ENCODE measurements around the gene NUP188.
"Not testable (repeated sequence)": the region's sequence is repeated elsewhere in the genome, so short reads cannot be mapped to it uniquely, and the experiment has no call there.

NUP188 gene

GRCh38 chr9:129004173-129004572 lies 56.7 kb downstream of the NUP188 start:
- not testable (repeated sequence) for H3K9ac ChIP-seq (ENCODE audit: low read depth, low read length); H3K27me3 ChIP-seq (ENCODE audit: control insufficient read depth, insufficient read depth, low read length); H3K9me3 ChIP-seq (ENCODE audit: control insufficient read depth, insufficient read depth, low read length); H3K4me1 ChIP-seq (ENCODE audit: control insufficient read depth, insufficient read depth, low read length); H3K4me3 ChIP-seq (ENCODE audit: low read depth, low read length)
- H3K36me3 ChIP-seq (ENCODE audit: control insufficient read depth, insufficient read depth, low read length), result peaks cover 69% of the 10 kb centered on the region

GRCh38 chr9:129005336-129005997 lies 58.0 kb downstream of the NUP188 start:
- no peaks in the 10 kb centered on the region for H3K27me3 ChIP-seq (ENCODE audit: control insufficient read depth, insufficient read depth, low read length)
- H3K4me1 ChIP-seq (ENCODE audit: control insufficient read depth, insufficient read depth, low read length), result no peaks in the 10 kb centered on the region
- peaks cover 59% of the 10 kb centered on the region for H3K36me3 ChIP-seq (ENCODE audit: control insufficient read depth, insufficient read depth, low read length)
- H3K4me3 ChIP-seq (ENCODE audit: low read depth, low read length), result no peak overlapping the region
- H3K9ac ChIP-seq (ENCODE audit: low read depth, low read length), result no peak overlapping the region
- no peaks in the 10 kb centered on the region for H3K9me3 ChIP-seq (ENCODE audit: control insufficient read depth, insufficient read depth, low read length)

GRCh38 chr9:129006328-129007034 lies 59.0 kb downstream of the NUP188 start:
- Histone ChIP-seq H3K36me3 (ENCODE audit: control insufficient read depth, insufficient read depth, low read length) (peaks cover 52% of the 10 kb centered on the region), H3K4me3 (ENCODE audit: low read depth, low read length) (no peak overlapping the region)

GRCh38 chr9:129007035-129007765 lies 59.7 kb downstream of the NUP188 start:
- Histone ChIP-seq H3K4me3 (ENCODE audit: low read depth, low read length) (no peak overlapping the region), H3K36me3 (ENCODE audit: control insufficient read depth, insufficient read depth, low read length) (peaks cover 50% of the 10 kb centered on the region), H3K4me1 (ENCODE audit: control insufficient read depth, insufficient read depth, low read length) (no peaks in the 10 kb centered on the region), H3K27me3 (ENCODE audit: control insufficient read depth, insufficient read depth, low read length) (no peaks in the 10 kb centered on the region), H3K9ac (ENCODE audit: low read depth, low read length) (no peak overlapping the region), H3K9me3 (ENCODE audit: control insufficient read depth, insufficient read depth, low read length) (no peaks in the 10 kb centered on the region)

More at GRCh38 chr9:129006328-129007034, 59.0 kb downstream of the NUP188 start:
- Histone ChIP-seq H3K9ac (ENCODE audit: low read depth, low read length) (no peak overlapping the region), H3K9me3 (ENCODE audit: control insufficient read depth, insufficient read depth, low read length) (no peaks in the 10 kb centered on the region), H3K27me3 (ENCODE audit: control insufficient read depth, insufficient read depth, low read length) (no peaks in the 10 kb centered on the region), H3K4me1 (ENCODE audit: control insufficient read depth, insufficient read depth, low read length) (no peaks in the 10 kb centered on the region)

- Histone ChIP-seq H3K4me1 (ENCODE audit: control insufficient read depth, insufficient read depth, low read length) (no peaks in the 10 kb centered on the region), H3K27me3 (ENCODE audit: control insufficient read depth, insufficient read depth, low read length) (no peaks in the 10 kb centered on the region), H3K9ac (ENCODE audit: low read depth, low read length) (no peak overlapping the region), H3K36me3 (ENCODE audit: control insufficient read depth, insufficient read depth, low read length) (peaks cover 49% of the 10 kb centered on the region), H3K9me3 (ENCODE audit: control insufficient read depth, insufficient read depth, low read length) (no peaks in the 10 kb centered on the region), H3K4me3 (ENCODE audit: low read depth, low read length) (no peak overlapping the region)
These were observed 60.4 kb downstream of the NUP188 start for GRCh38 chr9:129007766-129008468.

GRCh38 chr9:129008469-129008965 lies 61.0 kb downstream of the NUP188 start:
- Histone ChIP-seq H3K27me3 (ENCODE audit: control insufficient read depth, insufficient read depth, low read length) (no peaks in the 10 kb centered on the region), H3K9ac (ENCODE audit: low read depth, low read length) (no peak overlapping the region), H3K4me1 (ENCODE audit: control insufficient read depth, insufficient read depth, low read length) (no peaks in the 10 kb centered on the region), H3K4me3 (ENCODE audit: low read depth, low read length) (no peak overlapping the region), H3K9me3 (ENCODE audit: control insufficient read depth, insufficient read depth, low read length) (no peaks in the 10 kb centered on the region), H3K36me3 (ENCODE audit: control insufficient read depth, insufficient read depth, low read length) (peaks cover 50% of the 10 kb centered on the region)

- peaks cover 55% of the 10 kb centered on the region for H3K36me3 ChIP-seq (ENCODE audit: control insufficient read depth, insufficient read depth, low read length)
- H3K27me3 ChIP-seq (ENCODE audit: control insufficient read depth, insufficient read depth, low read length), result no peaks in the 10 kb centered on the region
- no peaks in the 10 kb centered on the region for H3K4me1 ChIP-seq (ENCODE audit: control insufficient read depth, insufficient read depth, low read length)
- H3K9me3 ChIP-seq (ENCODE audit: control insufficient read depth, insufficient read depth, low read length), result no peaks in the 10 kb centered on the region
- no peak overlapping the region for H3K9ac ChIP-seq (ENCODE audit: low read depth, low read length)
- no peak overlapping the region for H3K4me3 ChIP-seq (ENCODE audit: low read depth, low read length)
These were observed 61.6 kb downstream of the NUP188 start for GRCh38 chr9:129008986-129009583.

- Histone ChIP-seq H3K9ac (ENCODE audit: low read depth, low read length) (no peak overlapping the region), H3K4me3 (ENCODE audit: low read depth, low read length) (no peak overlapping the region), H3K4me1 (ENCODE audit: control insufficient read depth, insufficient read depth, low read length) (no peaks in the 10 kb centered on the region), H3K27me3 (ENCODE audit: control insufficient read depth, insufficient read depth, low read length) (no peaks in the 10 kb centered on the region), H3K36me3 (ENCODE audit: control insufficient read depth, insufficient read depth, low read length) (peaks cover 59% of the 10 kb centered on the region), H3K9me3 (ENCODE audit: control insufficient read depth, insufficient read depth, low read length) (no peaks in the 10 kb centered on the region)
These were observed 62.2 kb downstream of the NUP188 start for GRCh38 chr9:129009584-129010141.

GRCh38 chr9:129010267-129010975 lies 62.9 kb downstream of the NUP188 start:
- Histone ChIP-seq H3K36me3 (ENCODE audit: control insufficient read depth, insufficient read depth, low read length) (peaks cover 52% of the 10 kb centered on the region), H3K9ac (ENCODE audit: low read depth, low read length) (no peak overlapping the region)

GRCh38 chr9:129011170-129011569 lies 63.7 kb downstream of the NUP188 start:
- H3K36me3 ChIP-seq (ENCODE audit: control insufficient read depth, insufficient read depth, low read length), result peaks cover 46% of the 10 kb centered on the region
- H3K9ac ChIP-seq (ENCODE audit: low read depth, low read length), result no peak overlapping the region

More at GRCh38 chr9:129010267-129010975, 62.9 kb downstream of the NUP188 start:
- Histone ChIP-seq H3K9me3 (ENCODE audit: control insufficient read depth, insufficient read depth, low read length) (no peaks in the 10 kb centered on the region), H3K4me1 (ENCODE audit: control insufficient read depth, insufficient read depth, low read length) (no peaks in the 10 kb centered on the region), H3K27me3 (ENCODE audit: control insufficient read depth, insufficient read depth, low read length) (no peaks in the 10 kb centered on the region), H3K4me3 (ENCODE audit: low read depth, low read length) (no peak overlapping the region)

More at GRCh38 chr9:129011170-129011569, 63.7 kb downstream of the NUP188 start:
- H3K4me1 ChIP-seq (ENCODE audit: control insufficient read depth, insufficient read depth, low read length), result no peaks in the 10 kb centered on the region
- H3K4me3 ChIP-seq (ENCODE audit: low read depth, low read length), result no peak overlapping the region
- H3K9me3 ChIP-seq (ENCODE audit: control insufficient read depth, insufficient read depth, low read length), result no peaks in the 10 kb centered on the region
- no peaks in the 10 kb centered on the region for H3K27me3 ChIP-seq (ENCODE audit: control insufficient read depth, insufficient read depth, low read length)
